Effector CD4-positive, alpha-beta T cell (primary cell): ENCODE measurements around the gene TSHZ1.

ENCODE experiments used
- DNase-seq: peaks from one replicate; pipeline ENCODE4 v3.0.0-alpha.2; 2020
- total RNA-seq: gene quantifications from one replicate; lab custom pipeline; 2026; lab: John Stamatoyannopoulos, UW

Gene TSHZ1, protein sequence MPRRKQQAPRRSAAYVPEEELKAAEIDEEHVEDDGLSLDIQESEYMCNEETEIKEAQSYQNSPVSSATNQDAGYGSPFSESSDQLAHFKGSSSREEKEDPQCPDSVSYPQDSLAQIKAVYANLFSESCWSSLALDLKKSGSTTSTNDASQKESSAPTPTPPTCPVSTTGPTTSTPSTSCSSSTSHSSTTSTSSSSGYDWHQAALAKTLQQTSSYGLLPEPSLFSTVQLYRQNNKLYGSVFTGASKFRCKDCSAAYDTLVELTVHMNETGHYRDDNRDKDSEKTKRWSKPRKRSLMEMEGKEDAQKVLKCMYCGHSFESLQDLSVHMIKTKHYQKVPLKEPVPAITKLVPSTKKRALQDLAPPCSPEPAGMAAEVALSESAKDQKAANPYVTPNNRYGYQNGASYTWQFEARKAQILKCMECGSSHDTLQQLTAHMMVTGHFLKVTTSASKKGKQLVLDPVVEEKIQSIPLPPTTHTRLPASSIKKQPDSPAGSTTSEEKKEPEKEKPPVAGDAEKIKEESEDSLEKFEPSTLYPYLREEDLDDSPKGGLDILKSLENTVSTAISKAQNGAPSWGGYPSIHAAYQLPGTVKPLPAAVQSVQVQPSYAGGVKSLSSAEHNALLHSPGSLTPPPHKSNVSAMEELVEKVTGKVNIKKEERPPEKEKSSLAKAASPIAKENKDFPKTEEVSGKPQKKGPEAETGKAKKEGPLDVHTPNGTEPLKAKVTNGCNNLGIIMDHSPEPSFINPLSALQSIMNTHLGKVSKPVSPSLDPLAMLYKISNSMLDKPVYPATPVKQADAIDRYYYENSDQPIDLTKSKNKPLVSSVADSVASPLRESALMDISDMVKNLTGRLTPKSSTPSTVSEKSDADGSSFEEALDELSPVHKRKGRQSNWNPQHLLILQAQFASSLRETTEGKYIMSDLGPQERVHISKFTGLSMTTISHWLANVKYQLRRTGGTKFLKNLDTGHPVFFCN (N-terminal part only)
- 52.0 reads per million, percentile 69 among the genes with 10 or more reads in this experiment for total RNA-seq

DNA sequence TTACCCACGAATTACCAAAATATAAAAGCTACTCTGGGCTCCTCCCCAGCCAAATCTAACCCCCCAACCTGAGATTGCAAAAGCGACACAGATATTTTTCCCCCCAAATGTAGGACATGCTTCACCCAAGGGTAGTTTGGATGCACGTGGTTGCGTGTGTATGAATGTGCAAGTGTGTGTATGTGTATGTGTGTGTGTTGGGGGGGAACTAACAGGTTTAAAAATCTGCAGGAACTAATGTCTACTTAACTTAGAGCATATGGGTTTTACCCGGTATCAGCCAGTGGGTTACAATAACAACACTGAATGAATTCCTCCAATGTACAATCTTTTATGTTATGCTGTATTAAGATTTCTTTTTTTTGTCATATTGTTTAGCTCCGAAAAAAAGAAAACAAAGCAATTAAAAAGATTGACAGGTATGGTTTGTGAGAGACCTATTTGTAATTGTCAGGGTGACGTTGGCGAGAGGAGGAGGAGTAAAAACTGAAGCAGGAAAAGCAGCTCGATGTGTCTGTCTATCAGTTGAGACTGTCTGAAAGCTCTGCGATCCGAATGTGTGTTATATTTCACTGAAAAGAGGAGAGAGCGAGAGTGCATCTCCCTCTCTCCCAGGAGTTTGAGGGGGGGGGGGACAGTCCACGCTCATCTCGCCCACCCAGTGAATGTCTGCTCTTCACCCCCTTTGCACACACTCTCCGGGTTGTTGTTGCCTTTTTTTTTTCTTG lies at the start of gene TSHZ1:
TSS of gene TSHZ1 (plus strand) at position 524 of the 728 bp plus-strand sequence. CDS start 1,080 bp downstream, outside the sequence.
- peak; percentile 61 for DNase-seq

DNA sequence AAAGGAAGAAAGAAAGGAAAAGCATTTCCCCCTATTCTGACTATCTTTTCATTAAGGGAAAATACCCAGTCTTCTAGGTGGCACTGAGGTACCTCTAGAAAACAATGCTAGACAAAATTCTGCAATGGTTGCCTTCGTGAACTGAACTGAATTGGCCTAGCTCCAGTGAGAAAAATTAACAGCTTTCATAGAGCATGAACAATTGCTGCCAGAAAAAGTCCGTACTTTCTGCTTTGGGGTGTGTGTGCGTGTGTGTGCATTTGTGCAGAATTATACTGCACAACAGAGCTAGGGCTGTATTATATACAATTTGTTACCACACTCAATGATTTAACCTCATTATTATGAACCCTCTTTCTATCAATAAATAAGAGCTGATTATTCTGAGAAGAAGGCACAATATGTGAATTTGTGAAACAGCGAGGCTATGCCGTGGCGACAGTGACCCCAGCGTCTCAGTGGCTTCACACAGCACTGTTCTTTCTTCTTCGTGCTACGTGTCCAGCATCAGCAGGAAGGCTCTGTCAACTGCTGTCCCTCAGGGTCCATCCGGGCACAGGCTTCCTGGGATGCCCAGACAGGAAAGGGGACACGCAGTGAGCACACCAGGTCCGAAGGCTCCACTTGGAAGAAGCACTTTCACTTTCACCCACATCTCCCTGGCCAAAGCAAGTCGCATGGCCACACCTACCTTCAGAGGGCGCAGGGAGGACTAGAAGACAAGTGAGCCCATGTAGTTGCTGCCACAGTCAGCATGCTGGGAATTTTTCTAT lies 49.2 kb upstream of the TSHZ1 start:
- no peak for DNase-seq

DNA sequence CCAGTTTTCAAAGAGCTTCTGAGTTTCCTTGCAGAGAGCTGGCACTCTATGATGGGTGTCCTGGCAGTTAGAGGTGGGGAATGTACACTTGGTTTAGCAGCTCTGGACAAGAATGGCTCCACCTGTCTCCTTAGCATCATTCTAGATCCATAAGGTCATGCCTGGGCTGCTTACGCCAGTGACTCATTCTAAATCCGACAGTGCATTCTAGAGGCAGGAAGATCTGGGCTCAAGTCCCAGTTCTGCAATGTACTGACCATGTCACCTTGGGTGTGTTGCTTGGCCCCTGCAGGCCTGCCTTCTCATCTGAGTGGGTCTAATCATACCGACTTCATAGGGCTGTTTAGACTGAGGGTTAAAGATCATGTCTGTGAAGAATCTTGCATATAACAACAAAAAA lies 48.1 kb upstream of the TSHZ1 start:
- no peak for DNase-seq

DNA sequence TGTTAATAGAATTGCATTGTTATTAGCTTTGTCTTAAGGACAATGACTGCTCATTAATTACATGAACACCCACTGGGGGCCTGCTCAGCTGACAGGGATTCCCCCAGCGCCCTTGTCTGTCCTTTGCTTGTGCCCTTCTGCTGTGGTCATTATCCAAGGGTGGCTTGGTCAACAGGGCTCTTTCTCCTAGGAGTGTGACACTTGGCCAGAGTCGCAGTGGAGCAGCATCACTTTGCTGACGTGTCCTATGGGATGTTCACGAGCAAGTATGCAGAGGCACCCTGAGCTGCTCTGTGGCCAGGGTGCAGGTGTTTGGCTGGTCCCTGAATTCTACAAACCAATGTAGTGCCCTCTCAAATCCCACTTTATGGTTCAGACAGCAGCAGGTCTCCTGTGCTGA lies 47.6 kb upstream of the TSHZ1 start:
- DNase-seq, result no peak

DNA sequence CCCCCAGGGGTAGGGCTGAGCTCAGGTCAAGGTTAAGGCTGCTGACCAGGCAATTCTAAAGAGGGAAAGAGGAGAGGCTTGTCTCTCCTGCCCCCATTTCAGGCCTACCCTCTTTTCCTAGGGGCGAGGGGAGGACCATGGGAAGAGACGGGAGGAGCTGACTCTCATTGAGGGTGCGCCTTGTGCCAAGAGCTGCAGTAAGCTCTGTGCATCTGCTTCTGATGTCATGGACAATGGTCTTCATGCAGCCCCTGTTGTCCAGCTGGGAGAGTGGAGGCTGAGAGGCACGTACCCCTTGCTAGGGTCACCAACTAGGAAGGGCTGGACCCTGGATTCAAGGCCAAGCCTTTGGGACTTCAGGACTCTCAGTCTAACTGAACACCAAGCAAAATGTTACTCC lies 46.9 kb upstream of the TSHZ1 start:
- no peak for DNase-seq

DNA sequence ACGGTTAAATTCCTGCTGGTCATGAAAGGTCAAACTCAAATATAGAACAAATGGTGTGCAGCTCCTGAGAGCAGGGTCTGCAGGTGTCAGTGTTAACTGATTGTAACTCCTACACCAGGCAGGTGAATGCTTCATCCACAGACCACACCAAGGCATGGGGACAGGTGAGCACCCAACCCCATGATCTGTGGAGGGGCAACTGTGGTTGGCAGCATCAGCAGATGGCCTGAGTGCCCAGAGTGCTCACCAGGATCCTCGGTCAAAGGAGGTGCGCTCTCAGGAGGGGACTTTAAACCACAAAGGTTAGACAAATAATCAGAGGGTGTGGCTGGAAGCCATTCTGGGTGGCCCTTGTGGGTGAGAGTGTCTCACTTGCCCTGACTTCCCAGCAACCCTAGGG lies 46.1 kb upstream of the TSHZ1 start:
- DNase-seq, result no peak

DNA sequence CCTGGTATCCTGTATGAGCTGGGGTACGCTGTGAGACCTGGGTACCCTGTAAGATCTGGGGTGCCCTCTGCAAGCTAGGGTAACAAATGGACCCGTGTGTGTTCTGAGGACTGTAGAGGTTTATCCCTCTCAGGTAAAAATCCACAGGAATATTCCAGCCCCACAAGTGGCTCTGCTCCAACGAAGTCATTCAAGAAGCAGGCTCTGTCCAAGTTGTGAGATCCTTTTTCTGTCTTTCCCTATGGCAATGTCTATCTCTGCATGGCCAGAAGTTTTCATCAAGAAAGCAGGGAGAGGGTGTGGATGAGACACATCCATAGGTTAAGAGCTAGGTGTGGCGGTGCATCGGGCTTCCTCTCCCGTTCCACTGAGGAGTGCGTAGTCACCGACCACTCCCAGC lies 44.7 kb upstream of the TSHZ1 start:
- DNase-seq, result no peak

DNA sequence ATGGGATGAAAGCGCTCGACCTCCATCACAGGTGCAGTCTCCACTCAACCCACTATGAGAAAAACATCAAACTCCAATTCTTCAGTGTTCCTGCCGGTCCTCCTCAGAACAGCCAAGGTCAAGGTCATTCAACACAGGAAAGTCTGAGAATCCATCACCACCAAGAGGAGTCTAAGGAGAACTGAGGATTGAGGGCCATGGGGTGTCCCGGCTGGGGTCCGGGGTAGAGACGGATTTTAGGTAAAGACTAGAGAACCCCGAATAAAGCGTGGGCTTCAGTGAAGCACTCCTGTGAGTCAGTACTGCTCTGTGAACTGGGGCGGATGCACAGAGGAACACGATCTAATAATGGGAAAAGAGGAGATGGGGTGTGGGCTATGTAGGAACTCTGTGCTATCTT lies 43.5 kb upstream of the TSHZ1 start:
- no peak for DNase-seq

DNA sequence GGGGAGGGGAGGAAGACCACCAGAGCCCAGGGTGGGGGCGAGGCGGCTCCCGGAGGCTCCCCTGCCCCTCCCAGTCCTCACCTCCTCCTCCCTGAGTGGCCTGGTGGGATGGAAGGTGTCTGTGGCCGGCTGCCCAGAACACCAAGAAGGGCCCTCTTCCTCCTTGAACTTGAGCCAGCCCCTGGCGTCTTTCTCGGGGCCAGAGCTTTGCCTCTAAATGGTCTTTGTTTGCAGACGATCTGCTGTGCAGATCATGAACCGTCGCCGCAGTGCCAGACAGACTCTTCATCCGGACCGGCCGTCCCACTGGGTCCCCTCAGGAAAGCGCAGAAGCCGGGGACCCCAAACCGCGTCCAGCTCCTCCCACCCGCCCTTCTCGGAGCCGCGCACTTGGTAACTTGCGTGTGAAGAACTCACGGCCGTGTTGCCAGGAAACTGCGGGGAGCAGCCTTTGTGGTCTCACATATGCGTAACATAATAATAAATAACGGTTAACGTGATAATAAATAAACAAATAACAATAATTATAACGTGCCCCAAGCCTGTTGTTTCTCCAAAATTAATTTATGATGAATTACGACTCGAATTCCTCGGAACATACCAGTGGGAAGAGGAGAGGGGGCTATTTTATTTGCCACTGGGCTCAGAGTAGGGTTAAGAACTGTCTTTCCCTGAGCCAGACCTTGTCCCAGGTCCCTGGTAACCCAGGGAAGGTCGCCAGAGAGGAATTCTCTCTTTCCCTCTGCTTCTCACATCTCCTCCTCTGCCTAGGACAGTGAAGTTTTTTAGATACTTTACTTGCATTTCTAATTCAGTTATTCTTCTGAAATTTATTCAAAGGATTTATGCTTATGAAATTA lies 42.6 kb upstream of the TSHZ1 start:
- no peak for DNase-seq

DNA sequence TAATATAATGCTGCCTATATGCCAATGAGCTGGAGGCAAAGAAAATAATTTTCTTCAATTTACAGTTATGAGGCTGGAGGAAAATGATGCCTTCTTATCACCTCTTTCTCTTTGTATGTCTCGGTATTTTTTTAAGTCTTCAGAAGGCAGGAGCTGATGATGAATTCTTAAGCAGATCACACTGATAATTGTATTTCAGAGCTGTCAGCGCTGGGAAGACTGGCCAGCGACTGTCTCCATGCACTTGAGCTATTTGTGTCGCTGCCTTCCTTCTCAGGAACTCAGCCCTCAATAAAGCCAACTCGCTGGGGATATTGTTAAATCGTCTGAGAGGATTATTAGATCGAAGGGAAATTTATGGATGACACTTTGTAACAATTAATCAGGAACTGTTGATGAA lies 42.0 kb upstream of the TSHZ1 start:
- DNase-seq, result no peak

DNA sequence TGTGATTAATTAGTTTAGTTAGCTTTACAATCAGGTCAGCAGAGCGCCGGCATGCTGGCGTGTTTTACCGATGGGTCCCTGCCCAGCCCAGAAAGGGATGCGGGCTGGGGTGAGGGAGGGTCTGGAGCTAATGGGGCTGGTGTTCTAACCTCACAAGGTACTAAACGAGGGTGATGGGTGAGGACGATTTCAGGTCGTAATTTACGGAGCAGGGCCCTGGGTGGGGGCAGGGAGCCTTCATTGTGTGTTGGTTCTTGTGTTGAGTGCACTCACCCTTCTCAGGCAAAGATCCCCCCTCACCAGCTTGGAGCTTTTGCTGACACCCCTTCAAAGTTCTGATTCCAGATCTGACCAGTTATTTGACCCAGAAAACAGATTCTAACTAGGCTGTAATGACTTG lies 41.2 kb upstream of the TSHZ1 start:
- no peak for DNase-seq

DNA sequence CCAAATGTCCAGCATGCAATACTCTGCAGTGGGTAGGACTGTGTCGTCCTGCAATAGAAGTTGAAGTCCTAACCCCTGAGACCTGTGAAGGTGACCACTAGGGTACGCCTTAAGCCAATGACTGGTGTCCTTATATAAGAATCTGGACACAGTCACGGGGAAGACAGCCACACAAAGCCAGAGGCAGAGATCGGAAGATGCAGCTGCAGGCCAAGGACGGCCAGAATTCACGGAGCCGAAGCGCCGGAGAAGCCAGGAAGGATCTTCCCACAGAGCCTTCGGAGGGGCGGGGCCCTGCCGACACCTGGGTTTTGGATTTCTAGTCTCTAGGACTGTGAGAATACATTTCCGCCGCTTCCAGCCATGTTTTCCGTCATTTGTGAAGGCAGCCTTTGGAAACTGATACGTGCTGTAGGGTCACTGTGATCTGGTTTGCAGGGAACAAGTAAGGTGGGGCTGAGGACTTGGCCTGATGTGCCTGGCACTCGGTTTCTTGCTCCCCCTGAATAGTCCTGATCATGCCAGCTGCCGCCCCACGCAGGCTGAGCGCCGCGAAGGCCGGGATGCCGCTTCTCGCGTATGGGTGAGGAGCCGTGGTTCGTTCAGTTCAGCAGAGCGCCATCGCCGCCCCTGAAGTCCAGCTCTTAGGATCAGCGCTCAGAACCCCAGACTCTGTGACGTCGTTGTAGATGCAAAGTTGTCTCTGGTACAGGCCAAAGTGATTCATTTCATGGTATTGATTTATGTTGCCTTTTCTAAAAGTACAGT lies 40.4 kb upstream of the TSHZ1 start:
- no peak for DNase-seq

DNA sequence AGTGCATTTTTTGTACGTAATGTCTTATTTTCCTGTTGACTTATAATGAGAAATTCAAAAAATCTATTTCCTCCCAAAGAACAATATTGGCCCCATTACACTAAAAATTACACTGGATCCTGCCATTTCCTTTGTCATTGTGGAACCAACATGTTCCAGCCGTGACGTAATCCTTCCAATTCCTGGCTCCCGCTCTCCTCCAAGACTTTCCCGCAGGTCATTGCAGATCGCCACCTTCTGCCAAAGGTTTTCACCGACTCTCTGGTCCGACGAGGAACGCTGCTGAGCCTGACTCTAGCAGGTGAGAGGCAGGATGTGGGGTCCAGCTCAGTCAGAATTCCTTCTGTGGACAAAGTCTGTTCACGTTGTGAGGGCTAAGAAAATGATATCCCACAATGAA lies 39.7 kb upstream of the TSHZ1 start:
- DNase-seq, result no peak

DNA sequence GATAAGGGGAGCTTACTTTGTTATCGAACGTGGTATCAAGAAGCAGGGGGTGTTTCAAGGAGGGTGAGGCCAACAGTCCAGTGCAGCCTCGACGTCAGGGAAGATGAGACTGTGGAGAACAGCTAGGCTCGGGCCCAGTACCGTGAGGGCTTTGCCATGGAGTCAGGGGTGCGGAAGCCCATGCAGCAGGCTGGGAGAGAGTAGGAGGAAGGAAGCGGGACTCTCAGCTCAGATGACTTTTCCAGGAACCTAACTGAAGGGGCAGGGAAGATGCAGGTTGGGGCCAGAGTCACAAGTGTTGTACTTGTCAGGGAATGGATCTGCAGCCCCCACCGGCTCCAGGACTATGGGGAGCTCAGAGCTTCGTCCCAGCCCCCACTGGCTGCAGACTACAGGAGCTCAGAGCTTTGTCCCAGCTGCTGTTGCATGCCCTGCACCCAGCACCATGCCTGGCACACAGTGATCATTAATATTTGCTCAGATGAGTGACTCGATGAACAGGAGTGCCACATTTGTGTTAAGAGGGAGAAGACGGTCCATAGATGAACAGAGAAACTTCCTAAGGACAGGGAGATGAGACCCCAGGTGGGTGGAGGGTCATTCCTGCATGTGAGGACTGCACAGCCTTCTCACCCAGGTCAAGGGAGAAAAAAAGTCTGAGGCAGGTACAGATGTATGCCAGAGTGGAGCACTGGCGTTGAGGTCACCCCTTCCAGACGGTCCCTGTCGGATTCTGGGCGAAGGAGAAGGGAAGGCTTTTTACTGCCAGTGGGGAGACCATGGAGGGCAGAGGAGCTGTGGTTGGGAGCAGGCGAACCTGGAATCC lies 38.1 kb upstream of the TSHZ1 start:
- DNase-seq, result no peak

DNA sequence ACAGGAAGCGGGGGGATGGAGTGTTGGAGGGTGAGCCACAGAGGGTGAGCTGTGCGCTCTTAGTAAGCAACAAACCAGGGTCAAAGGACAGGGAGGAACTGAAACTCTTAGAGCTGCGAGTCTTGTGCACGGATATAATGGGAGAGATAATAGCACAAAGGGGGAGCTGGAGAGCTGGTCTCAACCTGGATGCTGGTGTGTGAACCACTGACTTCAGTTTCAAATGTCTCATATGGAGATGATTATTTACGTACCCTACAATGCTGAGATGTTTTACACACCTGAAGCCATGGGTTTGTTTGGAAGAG lies 37.5 kb upstream of the TSHZ1 start:
- no peak for DNase-seq

DNA sequence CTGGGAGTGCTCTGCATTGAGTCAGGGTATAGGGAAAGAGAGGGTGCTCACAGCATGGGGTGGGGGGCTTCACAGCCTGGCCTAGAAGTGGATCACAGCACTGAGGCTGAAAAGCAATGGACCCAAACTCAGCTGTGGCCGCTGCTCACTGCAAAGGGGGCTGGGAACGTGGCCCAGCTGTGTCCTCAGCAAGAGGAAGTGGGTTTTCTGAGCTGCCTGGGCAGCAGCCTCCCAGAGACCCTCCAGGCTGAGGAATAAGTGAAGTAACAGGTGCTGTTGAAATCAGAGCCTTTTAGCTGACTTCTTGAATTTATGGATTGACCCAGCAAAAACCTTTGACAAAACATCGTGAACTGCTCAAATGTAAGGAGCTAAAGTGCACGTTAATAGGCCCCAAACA lies 36.9 kb upstream of the TSHZ1 start:
- no peak for DNase-seq

DNA sequence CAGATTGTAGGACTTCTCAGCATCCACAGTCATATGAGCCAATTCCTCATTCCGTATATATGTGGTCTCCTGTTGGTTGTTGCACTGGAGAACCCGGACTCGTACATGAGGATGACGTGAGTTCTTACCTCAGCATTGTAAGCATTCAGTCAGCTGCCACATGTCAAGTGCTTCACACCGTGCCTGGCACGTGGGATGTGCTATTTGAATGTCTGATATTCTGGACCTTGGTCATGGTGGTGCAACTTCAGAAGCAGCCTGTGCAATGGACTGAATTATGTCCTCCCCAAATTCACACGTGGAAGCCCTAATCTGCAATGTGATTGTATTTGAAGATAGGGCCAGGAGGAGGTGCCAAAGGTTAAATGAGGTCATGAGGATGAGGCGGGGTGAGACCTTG lies 33.7 kb upstream of the TSHZ1 start:
- DNase-seq, result no peak

DNA sequence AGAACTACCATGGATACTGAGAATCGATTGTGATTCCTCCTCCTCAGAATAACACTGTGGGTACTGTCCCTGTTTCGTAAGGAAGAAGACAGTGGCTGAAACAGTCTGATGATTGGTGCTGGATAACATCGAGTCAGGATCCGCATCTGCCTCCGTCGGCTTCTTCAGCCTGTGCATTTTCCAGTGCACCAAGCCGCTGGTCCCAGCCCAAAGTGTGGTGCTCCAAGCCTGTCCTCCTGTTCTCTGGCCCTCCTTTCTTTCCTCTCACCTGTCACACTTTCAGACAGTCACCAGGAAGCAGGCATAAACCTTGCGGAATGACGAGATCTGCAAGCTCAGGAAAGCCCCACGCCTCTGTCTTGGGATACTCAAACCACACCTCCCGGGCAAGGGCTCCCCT lies 32.2 kb upstream of the TSHZ1 start:
- DNase-seq, result no peak

DNA sequence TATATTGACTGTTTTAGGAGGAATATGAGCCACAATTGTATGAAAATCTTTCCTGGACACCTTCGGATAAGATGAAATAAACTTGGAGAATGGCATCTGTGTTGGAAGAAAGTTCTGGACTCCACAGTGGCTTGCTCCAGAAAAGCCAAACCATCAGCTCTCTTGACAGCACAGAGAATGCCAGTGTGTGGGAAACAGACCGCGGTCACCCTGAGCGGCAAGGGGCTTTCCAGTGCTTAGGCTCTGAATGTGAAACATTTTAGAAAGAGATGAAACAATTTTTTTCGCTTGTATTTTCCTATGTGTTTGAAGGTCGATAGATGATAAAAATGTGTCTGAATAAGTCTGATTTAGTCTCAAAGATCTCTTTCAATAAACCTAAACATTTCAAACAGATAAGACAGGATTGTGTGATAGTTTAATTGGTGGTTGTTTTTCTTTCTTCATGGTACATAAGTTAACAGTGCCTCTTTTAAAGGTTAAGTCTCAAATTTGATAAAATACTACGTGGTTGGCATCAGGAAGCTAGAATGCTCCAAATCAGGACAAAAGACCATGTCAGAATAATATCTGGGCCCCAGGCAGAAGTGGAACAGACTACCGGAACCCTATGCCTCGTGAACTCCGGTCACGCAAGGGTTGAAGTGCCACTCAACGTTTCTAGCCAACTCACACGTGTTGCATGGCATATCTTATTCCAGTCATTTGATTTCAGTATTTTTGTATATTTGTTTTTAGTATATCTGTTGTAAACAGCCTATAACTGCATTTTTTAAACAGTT lies 30.6 kb upstream of the TSHZ1 start:
- DNase-seq, result no peak
